Stimulated activated CD8-positive, alpha-beta memory T cell treated with anti-CD3 and anti-CD28 coated beads, Interleukin-4, amount 100 ng/mL, for 1 hour (primary cell): ENCODE results near the gene STK38.
"Not testable (repeated sequence)": the region's sequence is repeated elsewhere in the genome, so short reads cannot be mapped to it uniquely, and the experiment has no call there.

Experiments
- DNase-seq, 2 donors: peaks; one replicate each; pipeline ENCODE4 v3.0.0-alpha.2; 2020; ENCODE audit warnings: low read depth in 2 of 2, low spot score in 1 of 2

Gene STK38

GRCh38 chr6:36546920-36547645 is at the start of gene STK38:
TSS of gene STK38 (minus strand) at chr6:36547479. CDS start at chr6:36540202, 7,277 bp downstream.
- peak; percentile 86 to 89 for DNase-seq

- DNase-seq: no peak
Observed at GRCh38 chr6:36596356-36596755, 49.1 kb upstream of the STK38 start.

- no peak for DNase-seq
Observed at GRCh38 chr6:36594816-36595643, 47.8 kb upstream of the STK38 start.

- peak; percentile 81 to 91 for DNase-seq
Observed at GRCh38 chr6:36594029-36594815, 46.9 kb upstream of the STK38 start, which contains the start of gene SRSF3. TSS of gene SRSF3 (plus strand) at chr6:36594362. CDS start at chr6:36596763, 2,401 bp downstream.

- peak in 1 of 2 donors; percentile 23 for DNase-seq
Observed at GRCh38 chr6:36593569-36594028, 46.3 kb upstream of the STK38 start.

GRCh38 chr6:36592221-36592655 is 45.0 kb upstream of the STK38 start:
- no peak for DNase-seq

- DNase-seq: no peak
Observed at GRCh38 chr6:36590237-36590636, 43.0 kb upstream of the STK38 start.

GRCh38 chr6:36589025-36589400 is 41.7 kb upstream of the STK38 start:
- DNase-seq: not testable (repeated sequence)

GRCh38 chr6:36586606-36587005 is 39.3 kb upstream of the STK38 start:
- DNase-seq: no peak

- DNase-seq: no peak
Observed at GRCh38 chr6:36581716-36582115, 34.4 kb upstream of the STK38 start.

- no peak for DNase-seq
Observed at GRCh38 chr6:36580184-36580526, 32.9 kb upstream of the STK38 start.

- no peak for DNase-seq
Observed at GRCh38 chr6:36578431-36578830, 31.2 kb upstream of the STK38 start.

GRCh38 chr6:36578030-36578429 is 30.8 kb upstream of the STK38 start:
- no peak for DNase-seq

GRCh38 chr6:36577301-36577700 is 30.0 kb upstream of the STK38 start:
- no peak for DNase-seq

GRCh38 chr6:36576578-36576977 is 29.3 kb upstream of the STK38 start:
- no peak for DNase-seq

- no peak for DNase-seq
Observed at GRCh38 chr6:36574679-36575078, 27.4 kb upstream of the STK38 start.

GRCh38 chr6:36572353-36573311 is 25.4 kb upstream of the STK38 start:
- DNase-seq: not testable (repeated sequence)

- DNase-seq: no peak
Observed at GRCh38 chr6:36571122-36572043, 24.1 kb upstream of the STK38 start.

- no peak for DNase-seq
Observed at GRCh38 chr6:36570264-36570663, 23.0 kb upstream of the STK38 start.
